Ovary (tissue), 3 donors: Measurements from ENCODE around the gene PTPRN.

Source experiments
- POLR2A ChIP-seq: fragments of 450-650 bp; IDR thresholded peaks from one replicate; pipeline ENCODE4 v1.6.1; 2017; ENCODE audit warnings: antibody characterized with exemption, mild to moderate bottlenecking, moderate library complexity
- TF ChIP-seq, protein P1 (sequence below), 3 donors: fragments of 450-650 bp in 2 of 3; fragments of 200-600 bp in 1 of 3; IDR thresholded peaks; one replicate each; pipeline versions ENCODE4 v1.5.1 to v1.8.0; 2016 to 2022; ENCODE audit warnings: antibody characterized with exemption in 3 of 3, mild to moderate bottlenecking in 1 of 3
- donor health status: DM: no; HTN: no; CAD: no.

DNA sequence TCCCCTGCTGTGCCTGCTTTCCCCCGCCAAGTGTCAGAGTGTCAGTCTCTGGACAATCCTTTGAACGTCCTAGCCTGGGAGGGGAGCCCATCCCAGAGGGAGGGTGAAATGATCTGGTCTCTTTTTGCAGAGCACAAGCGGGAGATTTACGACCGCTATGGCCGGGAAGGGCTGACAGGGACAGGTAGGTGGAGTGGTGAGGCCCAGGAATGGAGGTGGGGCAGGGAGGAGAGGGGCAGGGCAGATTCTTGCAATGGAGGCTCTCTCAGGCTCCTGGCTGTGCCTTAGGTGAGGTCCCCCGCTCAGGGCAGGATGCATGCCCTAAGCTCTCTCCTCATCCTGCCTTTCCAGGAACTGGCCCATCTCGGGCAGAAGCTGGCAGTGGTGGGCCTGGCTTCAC is 27.6 kb downstream of the PTPRN start:
- TF ChIP-seq, protein P1, sequence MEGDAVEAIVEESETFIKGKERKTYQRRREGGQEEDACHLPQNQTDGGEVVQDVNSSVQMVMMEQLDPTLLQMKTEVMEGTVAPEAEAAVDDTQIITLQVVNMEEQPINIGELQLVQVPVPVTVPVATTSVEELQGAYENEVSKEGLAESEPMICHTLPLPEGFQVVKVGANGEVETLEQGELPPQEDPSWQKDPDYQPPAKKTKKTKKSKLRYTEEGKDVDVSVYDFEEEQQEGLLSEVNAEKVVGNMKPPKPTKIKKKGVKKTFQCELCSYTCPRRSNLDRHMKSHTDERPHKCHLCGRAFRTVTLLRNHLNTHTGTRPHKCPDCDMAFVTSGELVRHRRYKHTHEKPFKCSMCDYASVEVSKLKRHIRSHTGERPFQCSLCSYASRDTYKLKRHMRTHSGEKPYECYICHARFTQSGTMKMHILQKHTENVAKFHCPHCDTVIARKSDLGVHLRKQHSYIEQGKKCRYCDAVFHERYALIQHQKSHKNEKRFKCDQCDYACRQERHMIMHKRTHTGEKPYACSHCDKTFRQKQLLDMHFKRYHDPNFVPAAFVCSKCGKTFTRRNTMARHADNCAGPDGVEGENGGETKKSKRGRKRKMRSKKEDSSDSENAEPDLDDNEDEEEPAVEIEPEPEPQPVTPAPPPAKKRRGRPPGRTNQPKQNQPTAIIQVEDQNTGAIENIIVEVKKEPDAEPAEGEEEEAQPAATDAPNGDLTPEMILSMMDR (IDR thresholded peaks at IDR 0.05) = no peak
- no peak for TF ChIP-seq POLR2A
